Smooth muscle cell (in vitro differentiated cells): ENCODE data around the gene KCNIP3. TPM values are rescaled to one million over a fixed set of nuclear protein-coding genes. Genes with fewer than 3 reads are reported as not detected.

Source experiments
- DNase-seq: peaks from one replicate; lab custom pipeline; 2025; ENCODE audit not compliant: unreplicated experiment; lab: John Stamatoyannopoulos, UW
- H2AFZ ChIP-seq: fragments of 200-600 bp; sonication (generic); 2 replicates; pipeline ENCODE4 v1.6.0; 2016; ENCODE audit warnings: antibody characterized with exemption, low read depth, mild to moderate bottlenecking
- H3F3A ChIP-seq: fragments of 200-600 bp; sonication (generic); 2 replicates; pipeline ENCODE4 v1.6.0; 2017; ENCODE audit warnings: antibody characterized with exemption, low read depth
- H3K27ac ChIP-seq: fragments of 200-600 bp; sonication (generic); 2 replicates; pipeline ENCODE4 v1.5.1; 2016; ENCODE audit warnings: low read depth, mild to moderate bottlenecking
- H3K27me3 ChIP-seq: fragments of 200-600 bp; sonication (generic); 2 replicates; pipeline ENCODE4 v1.6.1; 2016; ENCODE audit warnings: low read depth, mild to moderate bottlenecking
- H3K36me3 ChIP-seq: fragments of 200-600 bp; sonication (generic); 2 replicates; pipeline ENCODE4 v1.5.1; 2016; ENCODE audit warnings: low read depth
- H3K4me1 ChIP-seq: fragments of 200-600 bp; sonication (generic); 2 replicates; pipeline ENCODE4 v1.5.1; 2016; ENCODE audit warnings: low read depth
- H3K4me2 ChIP-seq: fragments of 200-600 bp; sonication (generic); 2 replicates; pipeline ENCODE4 v1.6.0; 2016; ENCODE audit warnings: mild to moderate bottlenecking
- H3K4me3 ChIP-seq: fragments of 200-600 bp; sonication (generic); 2 replicates; pipeline ENCODE4 v1.5.1; 2016; ENCODE audit warnings: mild to moderate bottlenecking
- H3K79me2 ChIP-seq: fragments of 200-600 bp; sonication (generic); 2 replicates; pipeline ENCODE4 v1.6.0; 2016; ENCODE audit warnings: low read depth, mild to moderate bottlenecking
- H3K9ac ChIP-seq: fragments of 200-600 bp; sonication (generic); 2 replicates; pipeline ENCODE4 v1.6.0; 2016; ENCODE audit warnings: low read depth
- H3K9me3 ChIP-seq: fragments of 200-600 bp; sonication (generic); replicated peaks from 2 replicates; pipeline ENCODE4 v1.5.1; 2016; ENCODE audit warnings: low read depth
- H4K20me1 ChIP-seq: fragments of 200-600 bp; sonication (generic); 2 replicates; pipeline ENCODE4 v1.6.0; 2016; ENCODE audit warnings: low read depth
- WGBS: methylation state at CpG from one replicate; pipeline ENCODE4 v1.1.7; 2016; ENCODE audit warnings: low lambda C conversion rate; 5-methylcytosine and 5-hydroxymethylcytosine counted together
- polyA plus RNA-seq: library from polyadenylated mRNA; unstranded; fragments of >200 nt; fragmentation: Nextera tagmentation; extraction: Ambion mirVana; gene quantifications from 2 replicates; pipeline ENCODE4 v1.2.1, GENCODE V29; 2016
- total RNA-seq: library from RNA; depleted of rRNA; stranded (reverse); fragments of >200 nt; gene quantifications from 2 replicates; pipeline ENCODE4 v1.2.3, GENCODE V29; 2014
- TF ChIP-seq, protein P1 (sequence below): fragments of 200-600 bp; sonication (generic); IDR thresholded peaks from 2 replicates; pipeline ENCODE4 v1.5.1; 2017; ENCODE audit warnings: borderline replicate concordance, mild to moderate bottlenecking, antibody characterized with exemption; ENCODE audit not compliant: insufficient read depth, poor library complexity, severe bottlenecking

Gene KCNIP3
- total and polyA plus RNA-seq, 2 experiments from 2014 or later: 1.1 to 7.6 TPM

DNA sequence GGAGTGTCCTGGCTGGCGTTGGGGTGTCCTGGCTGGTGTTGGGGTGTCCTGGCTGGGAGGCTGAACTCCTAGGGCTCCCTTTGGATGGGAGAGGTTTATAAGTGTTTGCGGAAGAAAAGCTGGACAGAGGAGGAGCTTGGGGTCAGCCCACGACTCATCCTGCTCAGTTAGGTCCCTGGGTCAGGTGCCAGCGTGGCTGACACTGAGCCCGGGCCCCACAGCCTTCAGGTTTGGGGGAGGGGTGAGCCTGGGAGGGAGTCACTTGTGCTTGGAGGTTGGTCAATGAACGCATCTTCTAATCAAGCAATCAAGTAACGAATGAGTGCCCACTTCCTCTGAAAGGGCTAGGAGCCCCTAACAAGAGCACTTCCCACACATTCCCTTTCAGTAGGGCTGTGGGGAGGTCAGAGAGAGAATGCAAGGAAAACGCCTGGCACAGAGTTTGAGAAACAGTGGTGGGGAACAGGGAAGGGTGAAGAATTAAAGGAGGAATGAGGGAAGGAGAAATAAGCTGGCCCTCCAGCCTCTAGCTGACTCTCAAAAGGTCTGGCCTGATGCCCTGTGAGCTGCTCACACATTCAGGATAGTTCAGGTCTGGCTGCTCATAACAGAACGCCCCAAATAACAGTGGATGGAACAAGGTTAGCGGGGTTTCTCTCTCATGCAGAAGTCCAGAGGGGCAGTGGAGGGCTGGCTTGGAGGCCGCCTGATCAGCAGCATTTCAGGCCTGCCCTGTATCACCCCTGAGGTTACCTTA is 670 bp downstream of the KCNIP3 start:
- Histone ChIP-seq H3K9me3 (no peaks in the 10 kb centered on the region), H3F3A (no peaks in the 10 kb centered on the region), H3K9ac (no peak overlapping the region), H3K36me3 (no peaks in the 10 kb centered on the region), H3K4me2 (peak overlapping the region; percentile 73), H3K27me3 (no peaks in the 10 kb centered on the region), H3K27ac (no peak overlapping the region), H2AFZ (no peak overlapping the region), H4K20me1 (no peaks in the 10 kb centered on the region), H3K4me3 (peak overlapping the region; percentile 24), H3K79me2 (no peaks in the 10 kb centered on the region), H3K4me1 (no peaks in the 10 kb centered on the region)
- 67% methylated on average over 10 of the region's 11 CpGs for WGBS
- TF ChIP-seq, protein P1, sequence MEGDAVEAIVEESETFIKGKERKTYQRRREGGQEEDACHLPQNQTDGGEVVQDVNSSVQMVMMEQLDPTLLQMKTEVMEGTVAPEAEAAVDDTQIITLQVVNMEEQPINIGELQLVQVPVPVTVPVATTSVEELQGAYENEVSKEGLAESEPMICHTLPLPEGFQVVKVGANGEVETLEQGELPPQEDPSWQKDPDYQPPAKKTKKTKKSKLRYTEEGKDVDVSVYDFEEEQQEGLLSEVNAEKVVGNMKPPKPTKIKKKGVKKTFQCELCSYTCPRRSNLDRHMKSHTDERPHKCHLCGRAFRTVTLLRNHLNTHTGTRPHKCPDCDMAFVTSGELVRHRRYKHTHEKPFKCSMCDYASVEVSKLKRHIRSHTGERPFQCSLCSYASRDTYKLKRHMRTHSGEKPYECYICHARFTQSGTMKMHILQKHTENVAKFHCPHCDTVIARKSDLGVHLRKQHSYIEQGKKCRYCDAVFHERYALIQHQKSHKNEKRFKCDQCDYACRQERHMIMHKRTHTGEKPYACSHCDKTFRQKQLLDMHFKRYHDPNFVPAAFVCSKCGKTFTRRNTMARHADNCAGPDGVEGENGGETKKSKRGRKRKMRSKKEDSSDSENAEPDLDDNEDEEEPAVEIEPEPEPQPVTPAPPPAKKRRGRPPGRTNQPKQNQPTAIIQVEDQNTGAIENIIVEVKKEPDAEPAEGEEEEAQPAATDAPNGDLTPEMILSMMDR: no peak
- DNase-seq: no peak

DNA sequence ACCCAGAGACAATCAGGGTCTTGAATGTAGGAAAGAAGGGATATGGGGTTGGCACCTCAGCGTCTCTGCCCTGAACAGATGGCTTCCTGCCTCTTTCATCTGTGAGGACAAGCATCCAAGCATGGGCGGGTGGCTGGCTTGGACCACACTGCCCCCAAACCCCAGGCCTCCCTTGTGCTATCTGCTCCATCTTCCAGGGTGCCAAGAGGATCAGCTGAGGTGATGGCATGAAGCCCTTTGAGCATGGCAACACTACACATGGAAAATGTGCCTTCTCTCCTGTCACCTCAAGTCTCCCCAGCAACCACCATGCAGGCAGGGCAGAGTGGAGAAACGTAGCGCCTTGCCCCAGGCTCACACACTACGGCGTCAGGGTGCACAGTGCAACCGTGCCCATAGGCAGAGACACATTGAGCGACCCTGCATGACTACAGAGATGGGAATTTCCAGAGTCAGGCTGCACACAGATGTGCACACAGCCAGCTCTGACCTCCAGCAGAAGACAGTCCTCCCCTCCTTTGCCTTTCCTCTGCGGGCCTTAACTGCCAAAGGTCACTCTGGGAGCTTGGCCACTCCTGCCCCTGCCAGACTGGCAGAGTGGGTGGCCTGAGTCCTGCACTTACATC is 1.5 kb downstream of the KCNIP3 start:
- no peaks in the 10 kb centered on the region for H3K79me2 ChIP-seq
- no peaks in the 10 kb centered on the region for H3K27me3 ChIP-seq
- no peak overlapping the region for H3K4me3 ChIP-seq
- no peak overlapping the region for H3K9ac ChIP-seq
- H3K9me3 ChIP-seq: no peaks in the 10 kb centered on the region
- H2AFZ ChIP-seq: no peak overlapping the region
- TF ChIP-seq, protein P1: no peak
- no peaks in the 10 kb centered on the region for H3K4me1 ChIP-seq
- 86% methylated on average over 9 of the region's 9 CpGs for WGBS
- no peak overlapping the region for H3K27ac ChIP-seq
- DNase-seq: no peak
- no peaks in the 10 kb centered on the region for H3F3A ChIP-seq
- H3K4me2 ChIP-seq: no peak overlapping the region
- H4K20me1 ChIP-seq: no peaks in the 10 kb centered on the region
- H3K36me3 ChIP-seq: no peaks in the 10 kb centered on the region

DNA sequence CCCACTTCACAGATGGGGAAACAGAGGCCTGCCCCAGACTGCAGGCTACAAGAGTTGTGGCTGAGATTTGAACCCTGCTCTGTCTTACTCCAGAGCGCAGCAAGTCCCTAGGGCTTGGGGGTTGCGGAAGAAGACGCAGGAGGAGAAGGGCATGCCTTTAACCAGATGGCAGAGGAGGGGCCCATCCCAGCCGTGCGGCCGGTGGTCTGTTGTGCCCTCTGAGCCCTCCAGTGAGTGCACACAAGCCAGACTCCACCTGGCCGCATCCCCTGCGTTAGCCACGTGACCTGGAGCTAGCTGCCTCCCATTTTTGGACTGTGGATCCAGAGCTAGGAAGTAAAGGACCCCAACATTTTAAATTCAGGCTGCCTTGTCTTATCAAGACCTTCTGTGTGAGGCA is 2.8 kb downstream of the KCNIP3 start:
- Histone ChIP-seq H3K27ac (no peak overlapping the region), H3K9ac (no peak overlapping the region), H4K20me1 (no peaks in the 10 kb centered on the region), H2AFZ (no peak overlapping the region), H3K4me3 (no peak overlapping the region), H3K27me3 (no peaks in the 10 kb centered on the region), H3K36me3 (no peaks in the 10 kb centered on the region), H3K79me2 (no peaks in the 10 kb centered on the region), H3K4me1 (no peaks in the 10 kb centered on the region), H3K4me2 (no peak overlapping the region), H3K9me3 (no peaks in the 10 kb centered on the region), H3F3A (no peaks in the 10 kb centered on the region)
- TF ChIP-seq, protein P1: no peak
- no peak for DNase-seq
- WGBS: 89% methylated on average over 9 of the region's 9 CpGs

DNA sequence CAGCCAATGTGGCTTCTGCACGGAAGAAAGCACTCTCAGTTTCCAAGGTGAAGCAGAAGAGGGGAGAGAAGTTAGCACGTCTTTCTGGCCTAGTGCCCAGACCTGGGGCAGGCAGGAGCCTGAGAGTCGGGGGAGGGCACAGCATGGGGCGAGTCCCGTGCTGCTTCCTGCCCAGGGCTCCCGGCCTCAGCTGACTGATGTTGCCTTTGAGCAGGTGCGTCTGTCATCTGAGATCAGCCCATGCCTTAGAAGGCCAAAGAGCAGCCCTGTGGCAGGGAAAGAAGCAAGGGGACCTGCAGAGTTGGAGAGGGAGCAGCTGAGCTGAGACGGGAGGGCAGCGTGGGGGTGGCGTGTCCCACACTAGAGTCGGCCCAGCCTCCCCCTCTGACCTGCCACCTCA is 3.3 kb downstream of the KCNIP3 start:
- Histone ChIP-seq H3K36me3 (no peaks in the 10 kb centered on the region), H3K9me3 (no peaks in the 10 kb centered on the region), H3K27me3 (no peaks in the 10 kb centered on the region), H3K79me2 (no peaks in the 10 kb centered on the region), H3K9ac (no peak overlapping the region), H3K4me3 (no peak overlapping the region), H2AFZ (no peak overlapping the region), H3K27ac (no peak overlapping the region), H3F3A (no peaks in the 10 kb centered on the region), H3K4me1 (no peaks in the 10 kb centered on the region), H3K4me2 (no peak overlapping the region), H4K20me1 (no peaks in the 10 kb centered on the region)
- DNase-seq: no peak
- TF ChIP-seq, protein P1: no peak
- WGBS: 72% methylated on average over 9 of the region's 11 CpGs
